GM08714 (cell line): ENCODE results near the gene ADAMTSL1.

Source experiments
- H3K4me3 ChIP-seq: fragments of 200-500 bp; sonication (Bioruptor generic); 2 replicates; pipeline ENCODE4 v1.5.1; 2014; ENCODE audit warnings: mild to moderate bottlenecking, low read length, inconsistent platforms
- ZNF274 ChIP-seq: IDR thresholded peaks from 2 replicates; pipeline ENCODE4 v1.6.1; 2012; ENCODE audit warnings: mild to moderate bottlenecking, low read depth, low read length

ADAMTSL1 gene

GRCh38 chr9:18485714-18486113 is 11.8 kb downstream of the ADAMTSL1 start:
- no peak overlapping the region for H3K4me3 ChIP-seq
- TF ChIP-seq ZNF274: no peak

GRCh38 chr9:18487611-18488010 is 13.7 kb downstream of the ADAMTSL1 start:
- TF ChIP-seq ZNF274: no peak
- no peak overlapping the region for H3K4me3 ChIP-seq

GRCh38 chr9:18488886-18489285 is 14.9 kb downstream of the ADAMTSL1 start:
- no peak overlapping the region for H3K4me3 ChIP-seq
- TF ChIP-seq ZNF274: no peak

- H3K4me3 ChIP-seq: no peak overlapping the region
- TF ChIP-seq ZNF274: no peak
Measured at GRCh38 chr9:18489861-18490260, 15.9 kb downstream of the ADAMTSL1 start.

- H3K4me3 ChIP-seq: no peak overlapping the region
- TF ChIP-seq ZNF274: no peak
Measured at GRCh38 chr9:18490641-18491370, 16.9 kb downstream of the ADAMTSL1 start.

GRCh38 chr9:18492612-18493011 is 18.7 kb downstream of the ADAMTSL1 start:
- no peak overlapping the region for H3K4me3 ChIP-seq
- no peak for TF ChIP-seq ZNF274

GRCh38 chr9:18493451-18493993 is 19.6 kb downstream of the ADAMTSL1 start:
- no peak overlapping the region for H3K4me3 ChIP-seq
- no peak for TF ChIP-seq ZNF274

GRCh38 chr9:18495065-18495464 is 21.1 kb downstream of the ADAMTSL1 start:
- no peak for TF ChIP-seq ZNF274
- H3K4me3 ChIP-seq: no peak overlapping the region

- H3K4me3 ChIP-seq: no peak overlapping the region
- TF ChIP-seq ZNF274: no peak
Measured at GRCh38 chr9:18496256-18497000, 22.5 kb downstream of the ADAMTSL1 start.

- TF ChIP-seq ZNF274: no peak
- no peak overlapping the region for H3K4me3 ChIP-seq
Measured at GRCh38 chr9:18499062-18499461, 25.1 kb downstream of the ADAMTSL1 start.

GRCh38 chr9:18499980-18500379 is 26.0 kb downstream of the ADAMTSL1 start:
- no peak for TF ChIP-seq ZNF274
- no peak overlapping the region for H3K4me3 ChIP-seq

GRCh38 chr9:18500451-18500850 is 26.5 kb downstream of the ADAMTSL1 start:
- no peak for TF ChIP-seq ZNF274
- no peak overlapping the region for H3K4me3 ChIP-seq

GRCh38 chr9:18501949-18502348 is 28.0 kb downstream of the ADAMTSL1 start:
- H3K4me3 ChIP-seq: no peak overlapping the region
- TF ChIP-seq ZNF274: no peak

GRCh38 chr9:18502546-18502945 is 28.6 kb downstream of the ADAMTSL1 start:
- no peak for TF ChIP-seq ZNF274
- no peak overlapping the region for H3K4me3 ChIP-seq

GRCh38 chr9:18504707-18505106 is 30.8 kb downstream of the ADAMTSL1 start:
- no peak overlapping the region for H3K4me3 ChIP-seq
- no peak for TF ChIP-seq ZNF274
